Thoracic aorta (tissue), 2 donors: ENCODE data around the gene JAKMIP3. TPM values are rescaled to one million over a fixed set of nuclear protein-coding genes. Genes with fewer than 3 reads are reported as not detected.

Experiments
- ATAC-seq: fragments of 150-250 bp; one replicate; pipeline ENCODE4 v1.8.0; 2017; ENCODE audit warnings: low read depth; ENCODE audit not compliant: insufficient number of reproducible peaks, low FRiP score
- DNase-seq: peaks from one replicate; pipeline ENCODE4 v3.0.0-alpha.2; 2020; ENCODE audit warnings: low spot score
- H3K27ac ChIP-seq, 2 donors: fragments of 200-600 bp; sonication (generic); 1 replicate in 1 of 2; 2 replicates in 1 of 2; pipeline ENCODE4 v1.5.1; 2016; ENCODE audit warnings: mild to moderate bottlenecking in 2 of 2, moderate library complexity in 2 of 2
- H3K27me3 ChIP-seq: fragments of 200-600 bp; sonication (generic); replicated peaks from 2 replicates; pipeline ENCODE4 v1.6.0; 2016; ENCODE audit warnings: mild to moderate bottlenecking; ENCODE audit not compliant: insufficient read depth
- H3K36me3 ChIP-seq: fragments of 200-600 bp; sonication (generic); one replicate; pipeline ENCODE4 v1.5.1; 2016
- H3K4me1 ChIP-seq, 2 donors: fragments of 200-600 bp; sonication (generic); 1 replicate in 1 of 2; 2 replicates in 1 of 2; pipeline versions ENCODE4 v1.5.1 to v1.6.0; 2016; ENCODE audit warnings: low read depth in 2 of 2, mild to moderate bottlenecking in 1 of 2; ENCODE audit not compliant: control insufficient read depth in 1 of 2
- H3K4me3 ChIP-seq: fragments of 200-600 bp; sonication (generic); 2 replicates; pipeline ENCODE4 v1.5.1; 2016; ENCODE audit warnings: mild to moderate bottlenecking
- H3K9me3 ChIP-seq: fragments of 200-600 bp; sonication (generic); 2 replicates; pipeline ENCODE4 v1.5.1; 2016
- total RNA-seq, 2 donors: library from RNA; depleted of rRNA; stranded (reverse); fragments of >200 nt; gene quantifications; one replicate each; pipeline versions ENCODE4 v1.1.0 to v1.2.3, GENCODE V29; 2016
- TF ChIP-seq, protein P1 (sequence below): fragments of 200-600 bp; sonication (generic); IDR thresholded peaks from one replicate; pipeline ENCODE4 v1.5.1; 2019; ENCODE audit warnings: antibody characterized with exemption

The JAKMIP3 gene
- total RNA-seq, 2 donors from 2014 or later, result 0.42 to 1.4 TPM

DNA sequence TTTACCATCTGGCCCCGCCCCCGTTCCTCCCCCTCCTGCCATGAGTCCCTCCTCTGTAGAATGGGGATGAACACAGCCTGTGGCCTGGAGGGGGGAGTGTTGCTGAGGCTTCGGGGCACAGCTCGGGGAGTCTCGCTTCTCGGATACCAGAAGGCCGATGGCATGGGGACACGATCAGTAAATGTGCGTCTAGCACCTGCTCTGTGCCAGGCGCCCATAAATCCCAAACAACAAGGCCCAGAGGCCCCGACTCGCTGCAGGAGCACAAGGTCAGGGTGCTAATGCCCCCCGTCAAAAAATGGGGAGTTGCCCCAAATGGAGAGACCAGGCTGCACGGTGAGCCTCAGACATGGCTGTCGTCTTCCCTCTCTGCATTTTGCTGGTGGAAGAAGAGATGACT lies 40.7 kb downstream of the JAKMIP3 start:
- Histone ChIP-seq H3K9me3 (no peaks in the 10 kb centered on the region), H3K4me3 (no peak overlapping the region), H3K27me3 (no peaks in the 10 kb centered on the region), H3K27ac (no peak overlapping the region), H3K4me1 (no peaks in the 10 kb centered on the region), H3K36me3 (no peaks in the 10 kb centered on the region)
- TF ChIP-seq, protein P1, sequence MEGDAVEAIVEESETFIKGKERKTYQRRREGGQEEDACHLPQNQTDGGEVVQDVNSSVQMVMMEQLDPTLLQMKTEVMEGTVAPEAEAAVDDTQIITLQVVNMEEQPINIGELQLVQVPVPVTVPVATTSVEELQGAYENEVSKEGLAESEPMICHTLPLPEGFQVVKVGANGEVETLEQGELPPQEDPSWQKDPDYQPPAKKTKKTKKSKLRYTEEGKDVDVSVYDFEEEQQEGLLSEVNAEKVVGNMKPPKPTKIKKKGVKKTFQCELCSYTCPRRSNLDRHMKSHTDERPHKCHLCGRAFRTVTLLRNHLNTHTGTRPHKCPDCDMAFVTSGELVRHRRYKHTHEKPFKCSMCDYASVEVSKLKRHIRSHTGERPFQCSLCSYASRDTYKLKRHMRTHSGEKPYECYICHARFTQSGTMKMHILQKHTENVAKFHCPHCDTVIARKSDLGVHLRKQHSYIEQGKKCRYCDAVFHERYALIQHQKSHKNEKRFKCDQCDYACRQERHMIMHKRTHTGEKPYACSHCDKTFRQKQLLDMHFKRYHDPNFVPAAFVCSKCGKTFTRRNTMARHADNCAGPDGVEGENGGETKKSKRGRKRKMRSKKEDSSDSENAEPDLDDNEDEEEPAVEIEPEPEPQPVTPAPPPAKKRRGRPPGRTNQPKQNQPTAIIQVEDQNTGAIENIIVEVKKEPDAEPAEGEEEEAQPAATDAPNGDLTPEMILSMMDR, result no peak
- DNase-seq (no peak), ATAC-seq (no peak)

DNA sequence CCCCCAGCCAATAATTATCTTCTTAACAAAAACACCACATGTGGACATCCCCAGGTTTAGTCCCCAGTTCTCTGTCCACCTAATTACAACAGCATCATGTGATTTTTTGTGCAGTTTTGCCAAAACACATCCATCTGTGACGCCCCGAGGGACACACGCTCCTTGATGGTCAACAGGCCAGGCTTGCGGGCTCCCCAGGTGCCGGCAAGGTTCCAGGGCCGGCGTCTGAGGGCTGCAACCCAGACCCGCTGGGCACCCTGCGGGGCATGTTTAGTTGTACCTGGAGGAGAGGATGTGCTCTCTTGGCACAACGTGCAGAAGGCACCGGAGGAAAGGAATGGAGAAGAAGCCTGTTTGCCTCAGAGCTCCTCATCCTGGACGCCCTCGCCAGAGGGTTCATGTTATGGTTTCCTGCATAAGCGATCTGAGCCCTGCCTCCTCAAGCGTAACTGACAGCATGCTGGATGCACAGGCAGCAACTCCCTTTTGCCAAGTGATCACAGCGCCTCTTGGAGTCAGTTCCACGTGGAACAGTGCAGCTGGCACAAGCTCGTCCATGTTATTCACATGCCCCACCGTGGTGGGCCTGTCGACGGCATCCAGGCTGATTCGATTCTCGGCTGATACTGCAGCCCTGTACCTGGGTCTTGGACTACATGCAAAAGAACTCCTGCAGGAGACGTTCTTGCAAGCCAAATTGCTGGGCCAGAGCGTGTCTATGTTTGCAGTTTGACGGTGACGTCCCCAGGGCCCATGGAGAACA lies 41.6 kb downstream of the JAKMIP3 start:
- ATAC-seq (no peak), DNase-seq (no peak)
- Histone ChIP-seq H3K36me3 (no peaks in the 10 kb centered on the region), H3K4me3 (no peak overlapping the region), H3K4me1 (no peaks in the 10 kb centered on the region), H3K27ac (no peak overlapping the region), H3K9me3 (no peaks in the 10 kb centered on the region), H3K27me3 (no peaks in the 10 kb centered on the region)
- TF ChIP-seq, protein P1, result no peak

DNA sequence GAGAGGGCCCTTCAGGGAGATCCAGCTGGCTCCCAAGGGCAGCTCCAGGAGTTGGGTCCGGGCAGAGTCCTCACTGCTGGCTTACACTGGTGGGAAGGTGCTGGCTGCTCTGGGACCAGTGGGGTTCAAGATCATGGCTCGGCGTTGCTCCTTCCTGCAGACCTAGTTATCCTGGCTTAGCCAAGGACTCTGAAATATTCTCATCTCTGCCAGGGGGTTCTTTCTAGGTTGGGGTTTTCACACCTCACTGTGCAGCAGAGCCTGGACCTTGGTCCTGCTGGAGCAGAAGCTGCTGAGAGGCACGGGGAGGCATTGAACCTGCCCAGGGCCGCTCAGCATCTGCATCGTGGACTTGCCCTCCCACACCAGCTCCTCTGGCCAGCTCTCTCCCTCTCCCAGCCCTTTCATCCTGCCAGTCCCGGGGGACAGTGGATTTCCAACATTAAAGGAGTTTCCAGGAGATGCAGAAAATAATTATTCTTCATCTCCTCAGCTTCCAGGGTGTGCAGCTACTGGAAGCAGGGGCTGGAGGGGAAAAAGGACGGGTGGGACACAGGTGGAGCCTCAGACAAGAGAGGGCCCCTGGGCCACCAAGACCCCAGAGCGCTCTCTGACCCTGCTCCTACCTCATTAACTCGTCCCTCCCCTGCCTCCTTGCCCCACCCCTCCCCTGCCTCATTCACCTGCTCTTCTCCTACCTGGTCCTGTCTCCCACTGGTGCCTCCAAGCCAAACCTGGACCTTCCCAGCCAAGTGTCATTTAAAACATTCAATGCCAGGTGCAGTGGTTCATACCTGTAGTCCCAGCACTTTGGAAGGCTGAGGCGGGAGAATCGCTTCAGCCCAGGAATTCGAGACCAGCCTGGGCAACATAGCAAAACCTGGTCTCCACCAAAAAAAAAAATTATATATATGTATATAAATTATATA lies 42.5 kb downstream of the JAKMIP3 start:
- Histone ChIP-seq H3K27me3 (no peaks in the 10 kb centered on the region), H3K4me1 (no peaks in the 10 kb centered on the region), H3K36me3 (no peaks in the 10 kb centered on the region), H3K9me3 (no peaks in the 10 kb centered on the region), H3K4me3 (no peak overlapping the region), H3K27ac (no peak overlapping the region)
- ATAC-seq (no peak), DNase-seq (no peak)
- TF ChIP-seq, protein P1, result no peak

DNA sequence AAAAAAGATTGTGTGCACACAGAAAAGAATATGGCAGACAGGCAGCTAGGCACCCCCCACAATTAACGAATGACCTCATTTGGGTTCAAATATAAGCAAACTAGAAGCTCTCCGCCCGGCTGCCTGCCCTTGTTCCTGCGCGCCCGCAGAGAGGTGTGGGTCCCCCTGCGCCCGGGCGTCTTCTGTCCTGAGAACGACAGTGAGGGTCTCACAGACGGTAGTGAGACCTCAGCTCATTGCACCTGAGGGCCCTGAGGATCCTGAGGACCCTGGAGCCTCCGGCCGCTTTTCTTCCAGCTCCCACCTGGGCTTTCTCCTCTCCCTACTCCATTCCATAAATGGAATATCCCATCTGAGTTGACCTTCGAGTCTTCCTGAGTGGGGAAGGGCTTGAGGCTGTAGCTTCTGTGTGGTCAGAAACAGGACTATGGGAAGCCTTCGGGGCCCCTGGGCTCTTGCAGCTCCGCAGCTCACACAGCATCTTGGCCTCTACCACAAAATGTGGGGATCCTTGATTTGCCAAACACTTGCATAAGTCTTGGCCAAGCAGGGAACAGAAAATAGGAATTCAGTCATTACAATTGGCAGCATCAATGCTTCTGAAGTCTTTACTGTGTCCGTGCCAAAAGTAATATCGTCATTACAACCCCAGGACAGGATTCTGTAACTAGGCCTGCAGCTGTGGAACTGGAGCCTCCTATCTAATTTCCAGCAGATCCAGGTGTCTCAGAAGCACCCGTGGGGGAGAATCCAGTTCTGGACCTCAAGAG lies 43.8 kb downstream of the JAKMIP3 start:
- Histone ChIP-seq H3K27ac (no peak overlapping the region), H3K9me3 (no peaks in the 10 kb centered on the region), H3K27me3 (no peaks in the 10 kb centered on the region), H3K4me1 (no peaks in the 10 kb centered on the region), H3K4me3 (no peak overlapping the region), H3K36me3 (no peaks in the 10 kb centered on the region)
- TF ChIP-seq, protein P1, result no peak
- DNase-seq (no peak), ATAC-seq (no peak)
